DOHH2 (cell line): Measurements from ENCODE around the gene CYP21A2.

ENCODE experiments used
- CTCF ChIP-seq: fragments of 200-600 bp; sonication (generic); IDR thresholded peaks from one replicate; pipeline ENCODE4 v1.5.1; 2014; ENCODE audit warnings: antibody characterized with exemption, mild to moderate bottlenecking, low read depth, low read length; ENCODE audit not compliant: poor library complexity, severe bottlenecking
- EZH2phosphoT487 ChIP-seq: fragments of 200-600 bp; sonication (generic); IDR thresholded peaks from 2 replicates; pipeline ENCODE4 v1.6.1; 2017; ENCODE audit warnings: borderline replicate concordance, mild to moderate bottlenecking, antibody characterized with exemption, low read length, moderate library complexity, mixed read lengths

GRCh38 chr6:32057966-32058365, 19.8 kb downstream of the CYP21A2 start:
- no peak for TF ChIP-seq CTCF
- no peak for TF ChIP-seq EZH2phosphoT487
